ENCODE results near the gene RTN4RL1. TPM values are rescaled to one million over a fixed set of nuclear protein-coding genes. Genes with fewer than 3 reads are reported as not detected.

Gene RTN4RL1
- total RNA-seq, 1 donor from 2014 or later, result under 0.01 TPM

- DNase-seq (ENCODE audit: low read depth, low spot score), result no peak
These were observed 22.5 kb upstream of the RTN4RL1 start for GRCh38 chr17:2047590-2047989.

GRCh38 chr17:2044263-2044894, 19.2 kb upstream of the RTN4RL1 start:
- DNase-seq (ENCODE audit: low read depth, low spot score), result no peak

GRCh38 chr17:2043785-2044184, 18.7 kb upstream of the RTN4RL1 start:
- DNase-seq (ENCODE audit: low read depth, low spot score), result no peak

- no peak for DNase-seq (ENCODE audit: low read depth, low spot score)
These were observed 17.8 kb upstream of the RTN4RL1 start for GRCh38 chr17:2042933-2043332.

GRCh38 chr17:2042390-2042847, 17.3 kb upstream of the RTN4RL1 start:
- no peak for DNase-seq (ENCODE audit: low read depth, low spot score)

- peak; percentile 69 for DNase-seq (ENCODE audit: low read depth, low spot score)
These were observed 16.6 kb upstream of the RTN4RL1 start, which contains the start of gene OVCA2 for GRCh38 chr17:2041561-2042389. OVCA2 (plus strand) TSS chr17:2042022; CDS start chr17:2042048, 26 bp downstream.

GRCh38 chr17:2040942-2041560, 15.9 kb upstream of the RTN4RL1 start:
- no peak for DNase-seq (ENCODE audit: low read depth, low spot score)

- DNase-seq (ENCODE audit: low read depth, low spot score), result no peak
These were observed 15.2 kb upstream of the RTN4RL1 start for GRCh38 chr17:2040219-2040827.

GRCh38 chr17:2037155-2037554, 12.0 kb upstream of the RTN4RL1 start:
- no peak for DNase-seq (ENCODE audit: low read depth, low spot score)

GRCh38 chr17:2035541-2036488, 10.7 kb upstream of the RTN4RL1 start:
- no peak for DNase-seq (ENCODE audit: low read depth, low spot score)

- DNase-seq (ENCODE audit: low read depth, low spot score), result no peak
These were observed 9.8 kb upstream of the RTN4RL1 start for GRCh38 chr17:2034806-2035540.

- no peak for DNase-seq (ENCODE audit: low read depth, low spot score)
These were observed 9.0 kb upstream of the RTN4RL1 start for GRCh38 chr17:2034157-2034556.

- no peak for DNase-seq (ENCODE audit: low read depth, low spot score)
These were observed 8.0 kb upstream of the RTN4RL1 start for GRCh38 chr17:2033153-2033552.

- DNase-seq (ENCODE audit: low read depth, low spot score), result no peak
These were observed 5.6 kb upstream of the RTN4RL1 start for GRCh38 chr17:2030779-2031163.

- peak; percentile 75 for DNase-seq (ENCODE audit: low read depth, low spot score)
These were observed 5.0 kb upstream of the RTN4RL1 start, which contains the start of gene DPH1 for GRCh38 chr17:2029911-2030778. DPH1 (plus strand) TSS chr17:2030153; CDS start chr17:2030170, 17 bp downstream.

GRCh38 chr17:2028737-2029136, 3.6 kb upstream of the RTN4RL1 start:
- no peak for DNase-seq (ENCODE audit: low read depth, low spot score)

GRCh38 chr17:2028234-2028614, 3.1 kb upstream of the RTN4RL1 start:
- no peak for DNase-seq (ENCODE audit: low read depth, low spot score)

GRCh38 chr17:2027528-2028233, 2.5 kb upstream of the RTN4RL1 start:
- DNase-seq (ENCODE audit: low read depth, low spot score), result no peak
